Measurements from ENCODE around the gene AGBL2. TPM values are rescaled to one million over a fixed set of nuclear protein-coding genes. Genes with fewer than 3 reads are reported as not detected.

Gene AGBL2
- total RNA-seq, 1 experiment from 2014 or later: not detected

DNA sequence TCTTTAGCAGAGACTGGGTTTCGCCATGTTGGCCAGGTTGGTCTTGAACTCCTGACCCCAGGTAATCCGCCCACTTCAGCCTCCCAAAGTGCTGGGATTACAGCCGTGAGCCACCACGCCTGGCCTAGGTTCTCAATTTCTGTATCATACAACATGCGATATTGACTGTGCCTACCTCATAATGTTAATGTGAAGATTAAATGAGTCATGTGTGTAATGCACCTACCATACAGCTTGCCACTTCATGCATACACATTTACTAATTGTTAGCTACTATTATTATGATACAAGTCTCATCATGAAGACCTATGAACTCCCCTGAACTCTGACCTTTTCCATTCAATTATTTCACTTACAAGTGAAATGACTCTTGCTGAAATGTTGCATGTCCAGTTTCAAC is 25.7 kb downstream of the AGBL2 start:
- no peak for ATAC-seq
- Histone ChIP-seq H3K27me3 (ENCODE audit: insufficient read depth, low read length) (no peaks in the 10 kb centered on the region), H3K36me3 (ENCODE audit: control insufficient read depth in 1 of 2, insufficient read depth in 2 of 2, low read length in 2 of 2) (no peaks in the 10 kb centered on the region), H4K20me1 (ENCODE audit: insufficient read depth) (no peaks in the 10 kb centered on the region), H3K4me2 (ENCODE audit: low read length) (no peak overlapping the region), H3K9me3 (ENCODE audit: control insufficient read depth in 1 of 2, insufficient read depth in 1 of 2, low read depth in 1 of 2, low read length in 2 of 2) (no peaks in the 10 kb centered on the region), H3K9ac (ENCODE audit: low read length) (no peak overlapping the region), H3K4me3 (replicated peaks in 1 of 2; ENCODE audit: low read depth in 1 of 2, low read length in 2 of 2) (no peak overlapping the region), H2AFZ (ENCODE audit: low read depth, low read length, poor library complexity, severe bottlenecking) (no peak overlapping the region), H3K4me1 (ENCODE audit: control insufficient read depth in 1 of 2, insufficient read depth in 2 of 2, low read length in 2 of 2) (no peaks in the 10 kb centered on the region), H3K9me2 (ENCODE audit: insufficient read depth) (0 out of 2 replicates have a peak, but pooled peaks cover 4% of the 10 kb centered on the region), H3K79me2 (ENCODE audit: insufficient read depth, low read length) (no peaks in the 10 kb centered on the region), H3K27ac (ENCODE audit: low read depth, low read length) (no peak overlapping the region)
- intact Hi-C loops (cut with micrococcal nuclease): no loop called here
- DNase-seq (ENCODE audit: low read depth, low spot score): no peak
- ChIA-PET POLR2A (no interaction called here), CTCF (interaction anchor here (0.6 kb wide), 1 partner anchor 235 kb away, joined by 4 read pairs; no protein-coding TSS in a partner anchor), RAD21 (ENCODE audit: low non-redundant PET in 1 of 2, low total read pairs in 2 of 2, uncharacterized antibody in 2 of 2, unreplicated experiment in 2 of 2) (no interaction called here)
- no TSS peak for BruUV-seq (replicated peaks)
- TF ChIP-seq EGR1 (IDR thresholded peaks at IDR 0.05; ENCODE audit: low read depth) (no peak), EZH2phosphoT487 (IDR thresholded peaks at IDR 0.05; ENCODE audit: borderline replicate concordance) (no peak), CBX3 (IDR thresholded peaks at IDR 0.05; ENCODE audit: low read depth) (no peak), RAD21 (IDR thresholded peaks at IDR 0.05; ENCODE audit: low read depth) (no peak), YY1 (IDR thresholded peaks at IDR 0.05; ENCODE audit: extremely low read depth, insufficient replicate concordance, low read depth, low read length) (no peak), CEBPB (IDR thresholded peaks at IDR 0.05; ENCODE audit: low read depth) (no peak), ZNF274 (IDR thresholded peaks at IDR 0.05; ENCODE audit: low read depth, low read length) (no peak), SRF (IDR thresholded peaks at IDR 0.05; ENCODE audit: low read depth) (no peak), TCF7L2 (IDR thresholded peaks at IDR 0.05; ENCODE audit: borderline replicate concordance, extremely low read depth, insufficient read depth, insufficient read length) (no peak), POLR2A (IDR thresholded peaks at IDR 0.05; ENCODE audit: borderline replicate concordance, extremely low read depth, insufficient read depth, insufficient read length) (no peak)
- TF ChIP-seq, protein P1, sequence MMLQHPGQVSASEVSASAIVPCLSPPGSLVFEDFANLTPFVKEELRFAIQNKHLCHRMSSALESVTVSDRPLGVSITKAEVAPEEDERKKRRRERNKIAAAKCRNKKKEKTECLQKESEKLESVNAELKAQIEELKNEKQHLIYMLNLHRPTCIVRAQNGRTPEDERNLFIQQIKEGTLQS (IDR thresholded peaks at IDR 0.05): no peak
- TF ChIP-seq, protein P2, sequence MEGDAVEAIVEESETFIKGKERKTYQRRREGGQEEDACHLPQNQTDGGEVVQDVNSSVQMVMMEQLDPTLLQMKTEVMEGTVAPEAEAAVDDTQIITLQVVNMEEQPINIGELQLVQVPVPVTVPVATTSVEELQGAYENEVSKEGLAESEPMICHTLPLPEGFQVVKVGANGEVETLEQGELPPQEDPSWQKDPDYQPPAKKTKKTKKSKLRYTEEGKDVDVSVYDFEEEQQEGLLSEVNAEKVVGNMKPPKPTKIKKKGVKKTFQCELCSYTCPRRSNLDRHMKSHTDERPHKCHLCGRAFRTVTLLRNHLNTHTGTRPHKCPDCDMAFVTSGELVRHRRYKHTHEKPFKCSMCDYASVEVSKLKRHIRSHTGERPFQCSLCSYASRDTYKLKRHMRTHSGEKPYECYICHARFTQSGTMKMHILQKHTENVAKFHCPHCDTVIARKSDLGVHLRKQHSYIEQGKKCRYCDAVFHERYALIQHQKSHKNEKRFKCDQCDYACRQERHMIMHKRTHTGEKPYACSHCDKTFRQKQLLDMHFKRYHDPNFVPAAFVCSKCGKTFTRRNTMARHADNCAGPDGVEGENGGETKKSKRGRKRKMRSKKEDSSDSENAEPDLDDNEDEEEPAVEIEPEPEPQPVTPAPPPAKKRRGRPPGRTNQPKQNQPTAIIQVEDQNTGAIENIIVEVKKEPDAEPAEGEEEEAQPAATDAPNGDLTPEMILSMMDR (IDR thresholded peaks at IDR 0.05 in 2 of 3, conservative IDR thresholded peaks at IDR 0.05 in 1 of 3; ENCODE audit: borderline replicate concordance in 1 of 3, insufficient read depth in 1 of 3, low read depth in 2 of 3, low read length in 2 of 3): no peak
